ENCODE data around the gene COQ9.
"Not testable (repeated sequence)": the region's sequence is repeated elsewhere in the genome, so short reads cannot be mapped to it uniquely, and the experiment has no call there.

DNA sequence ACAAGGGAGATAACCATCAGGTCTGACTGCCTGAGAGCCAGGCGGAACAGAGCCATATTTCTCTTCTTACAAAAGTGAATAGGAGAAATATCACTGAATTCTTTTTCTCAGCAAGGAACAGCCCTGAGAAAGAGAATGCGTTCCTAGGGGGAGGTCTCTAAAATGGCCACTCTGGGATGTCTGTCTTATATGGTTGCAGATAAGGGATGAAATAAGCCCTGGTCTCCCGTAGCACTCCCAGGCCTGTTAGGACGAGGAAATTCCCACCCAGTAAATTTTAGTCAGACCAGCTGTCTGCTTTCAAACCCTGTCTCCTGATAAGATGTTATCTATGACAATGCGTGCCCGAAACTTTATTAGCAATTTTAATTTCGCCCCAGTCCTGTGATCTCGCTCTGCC, 7.3 kb upstream of the COQ9 start:
- TF ChIP-seq, protein P1, sequence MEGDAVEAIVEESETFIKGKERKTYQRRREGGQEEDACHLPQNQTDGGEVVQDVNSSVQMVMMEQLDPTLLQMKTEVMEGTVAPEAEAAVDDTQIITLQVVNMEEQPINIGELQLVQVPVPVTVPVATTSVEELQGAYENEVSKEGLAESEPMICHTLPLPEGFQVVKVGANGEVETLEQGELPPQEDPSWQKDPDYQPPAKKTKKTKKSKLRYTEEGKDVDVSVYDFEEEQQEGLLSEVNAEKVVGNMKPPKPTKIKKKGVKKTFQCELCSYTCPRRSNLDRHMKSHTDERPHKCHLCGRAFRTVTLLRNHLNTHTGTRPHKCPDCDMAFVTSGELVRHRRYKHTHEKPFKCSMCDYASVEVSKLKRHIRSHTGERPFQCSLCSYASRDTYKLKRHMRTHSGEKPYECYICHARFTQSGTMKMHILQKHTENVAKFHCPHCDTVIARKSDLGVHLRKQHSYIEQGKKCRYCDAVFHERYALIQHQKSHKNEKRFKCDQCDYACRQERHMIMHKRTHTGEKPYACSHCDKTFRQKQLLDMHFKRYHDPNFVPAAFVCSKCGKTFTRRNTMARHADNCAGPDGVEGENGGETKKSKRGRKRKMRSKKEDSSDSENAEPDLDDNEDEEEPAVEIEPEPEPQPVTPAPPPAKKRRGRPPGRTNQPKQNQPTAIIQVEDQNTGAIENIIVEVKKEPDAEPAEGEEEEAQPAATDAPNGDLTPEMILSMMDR (IDR thresholded peaks at IDR 0.05), result not testable (repeated sequence)
- not testable (repeated sequence) for TF ChIP-seq POLR2A (IDR thresholded peaks at IDR 0.05)

Data from heart left ventricle (tissue), 13 donors.